ENCODE data around the gene TMEM235. TPM values are rescaled to one million over a fixed set of nuclear protein-coding genes. Genes with fewer than 3 reads are reported as not detected.
A peak's percentile ranks its signal among the peaks of the same experiment; 100 is the strongest.
"Not testable (repeated sequence)": the region's sequence is repeated elsewhere in the genome, so short reads cannot be mapped to it uniquely, and the experiment has no call there.

The TMEM235 gene
- total RNA-seq, 1 donor from 2014 or later: not detected

DNA sequence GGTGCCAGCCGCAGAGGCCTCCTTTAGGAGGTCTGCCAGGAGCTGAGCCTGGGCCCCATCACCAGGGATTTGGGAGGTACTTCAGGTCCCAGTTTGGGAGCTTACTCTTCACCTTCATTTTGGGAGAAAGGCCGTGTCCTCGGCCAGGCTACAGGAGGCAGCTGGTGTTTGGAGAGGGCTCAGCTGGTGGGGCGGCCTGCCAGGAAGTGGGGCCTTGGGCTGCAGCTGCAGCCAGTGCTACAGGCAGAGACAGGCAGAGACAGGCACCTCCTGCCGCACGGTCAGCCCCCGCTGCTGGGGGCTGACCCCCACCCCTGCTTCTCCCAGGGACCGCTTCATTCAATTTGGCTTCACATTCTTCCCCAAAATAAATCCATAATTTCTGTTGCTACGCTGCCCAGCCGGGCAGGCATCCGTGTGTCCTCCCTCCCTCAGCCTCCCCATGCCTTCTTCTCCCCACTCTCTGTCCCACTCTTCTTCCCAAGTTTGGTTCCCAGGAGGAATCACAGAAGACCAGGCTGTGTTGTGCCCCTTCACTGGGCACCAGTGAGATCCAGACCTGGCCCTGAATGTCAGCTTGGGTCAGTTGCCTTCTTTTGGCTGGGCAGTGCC, 6.1 kb downstream of the TMEM235 start:
- DNase-seq (ENCODE audit: low read depth): peak; percentile 62

DNA sequence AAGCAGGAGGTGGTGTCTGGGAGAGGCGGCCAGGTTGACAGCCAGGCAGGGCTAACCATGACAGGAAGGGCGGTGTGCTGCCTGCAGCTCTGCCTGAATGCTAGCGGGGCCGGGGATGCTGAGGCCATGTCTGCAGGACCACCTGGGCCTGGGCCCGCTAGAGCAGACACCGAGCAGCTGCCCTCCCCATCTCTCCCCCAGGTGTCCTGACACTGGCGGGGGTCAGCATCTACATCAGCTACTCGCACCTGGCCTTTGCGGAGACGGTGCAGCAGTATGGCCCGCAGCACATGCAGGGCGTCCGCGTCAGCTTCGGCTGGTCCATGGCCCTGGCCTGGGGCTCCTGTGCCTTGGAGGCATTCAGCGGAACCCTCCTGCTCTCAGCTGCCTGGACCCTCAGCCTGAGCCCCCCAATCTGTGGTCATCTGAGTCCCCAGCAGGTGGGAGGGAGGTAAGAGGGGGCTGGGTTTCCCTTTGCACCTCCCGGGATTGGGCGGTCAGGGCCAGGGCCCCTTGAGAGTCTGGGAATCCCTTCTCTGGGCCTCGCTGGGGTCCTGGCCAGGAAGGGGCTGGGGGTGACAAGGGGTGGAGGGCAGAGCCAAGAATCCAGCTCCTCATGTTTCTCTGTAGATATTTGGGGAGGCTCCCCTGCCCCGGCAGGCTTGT, 7.5 kb downstream of the TMEM235 start:
- DNase-seq (ENCODE audit: low read depth): no peak

DNA sequence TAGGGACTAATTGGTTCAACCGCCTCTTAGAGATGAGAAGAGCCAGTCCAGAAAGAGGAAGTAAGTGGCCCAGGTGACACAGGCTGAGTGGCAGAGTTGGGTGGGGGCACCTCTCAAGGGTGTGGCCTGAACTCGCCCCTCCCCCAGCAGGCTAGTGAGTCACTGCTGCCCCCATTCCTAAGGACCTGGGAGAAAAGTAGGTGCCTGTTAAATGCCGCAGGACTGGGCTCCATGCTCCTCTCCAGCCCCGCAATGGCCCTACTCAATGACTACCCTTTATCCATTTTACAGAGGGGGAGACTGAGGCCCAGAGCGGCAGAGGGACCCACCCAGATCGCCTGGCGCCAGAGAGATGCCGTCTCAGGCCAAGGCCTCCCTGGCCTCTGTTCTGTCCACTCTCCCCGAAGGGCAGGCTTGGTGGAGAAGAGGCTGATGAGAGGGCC, 8.1 kb downstream of the TMEM235 start:
- DNase-seq (ENCODE audit: low read depth): no peak

DNA sequence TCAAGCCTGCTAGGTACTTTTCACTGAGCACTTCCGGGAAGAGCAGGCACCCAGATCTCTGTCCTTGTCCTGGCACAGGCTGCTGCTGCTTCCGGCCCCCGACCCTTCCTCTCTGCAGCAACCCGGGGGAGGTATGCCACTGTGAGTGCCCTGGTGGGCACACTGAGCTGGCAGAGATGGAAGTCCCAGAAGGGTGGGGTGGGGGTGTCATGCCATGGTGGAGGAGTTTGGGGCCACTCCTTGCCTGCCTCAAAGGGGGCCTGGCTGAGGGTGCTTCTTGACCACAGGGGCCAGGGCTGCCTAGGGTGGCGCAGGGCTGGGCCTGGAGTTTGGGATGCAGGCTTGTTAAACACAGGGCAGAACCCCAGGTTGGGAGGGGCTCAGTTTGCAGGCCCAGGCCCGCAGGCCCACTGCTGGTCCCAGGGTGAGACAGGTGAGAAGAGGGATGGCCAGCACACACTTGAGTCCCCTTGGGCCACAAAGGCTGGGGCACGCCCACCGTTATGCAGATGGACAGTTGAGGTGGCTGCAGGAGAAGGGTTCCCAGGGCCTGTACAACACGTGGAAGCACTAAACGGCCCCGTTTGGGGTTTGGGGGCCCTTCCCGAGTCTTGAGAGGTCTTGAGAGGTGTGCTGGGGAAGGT, 8.7 kb downstream of the TMEM235 start:
- DNase-seq (ENCODE audit: low read depth): no peak

DNA sequence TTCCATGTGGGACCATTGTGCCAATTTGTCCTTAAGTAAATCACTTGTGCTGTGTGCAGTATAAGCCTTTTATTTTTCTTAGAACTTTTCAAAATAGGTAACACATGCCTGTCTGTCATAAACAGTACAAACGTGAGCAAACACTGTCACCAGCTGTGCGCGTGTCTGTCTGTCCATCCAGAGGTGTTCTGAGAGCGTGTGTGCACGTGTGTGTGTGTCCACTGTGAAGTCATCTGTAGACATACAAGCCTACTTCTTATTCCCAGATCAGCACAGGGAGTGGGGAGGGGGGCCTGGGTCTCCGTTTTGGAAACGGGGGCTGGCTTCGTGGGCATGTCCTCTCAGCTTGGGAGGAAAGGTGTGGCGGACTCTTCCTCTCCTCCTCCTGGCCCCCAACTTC, 9.4 kb downstream of the TMEM235 start:
- no peak for DNase-seq (ENCODE audit: low read depth)

DNA sequence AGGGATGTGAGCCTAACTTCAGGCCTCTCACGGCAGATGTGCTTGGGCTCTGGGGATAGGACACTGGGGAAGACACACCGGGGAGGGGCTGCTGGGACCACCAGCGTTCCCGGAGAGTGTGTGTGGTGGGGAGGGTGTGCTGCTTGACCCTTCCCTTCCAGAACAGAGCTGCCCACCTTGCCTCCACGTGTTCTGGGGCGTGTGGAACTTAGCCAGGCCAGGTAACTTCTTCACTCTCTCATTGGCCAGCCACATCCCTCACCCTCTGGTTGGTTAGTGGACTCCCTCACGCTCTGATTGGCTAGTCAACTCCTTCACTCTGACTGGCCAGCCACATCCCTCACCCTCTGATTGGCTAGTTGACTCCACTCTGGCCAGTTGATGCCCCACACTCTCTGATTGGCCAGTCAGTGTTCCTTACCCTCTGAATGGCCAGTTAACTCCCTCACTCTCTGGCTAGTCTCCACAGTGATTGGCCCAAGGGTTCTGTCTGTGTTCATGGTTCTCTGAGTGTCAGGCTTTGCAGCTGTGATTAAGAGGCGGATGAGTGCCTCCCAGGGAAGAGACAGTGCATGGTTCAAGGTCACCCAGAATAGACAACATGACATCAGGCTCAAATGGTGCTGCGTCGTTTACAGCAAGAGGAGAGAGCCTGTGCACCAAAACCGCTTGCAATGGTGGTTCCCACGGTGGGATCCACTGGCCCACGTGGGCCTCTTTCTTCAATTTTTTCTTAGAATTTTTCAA, 10.0 kb downstream of the TMEM235 start:
- peak; percentile 42 for DNase-seq (ENCODE audit: low read depth)

DNA sequence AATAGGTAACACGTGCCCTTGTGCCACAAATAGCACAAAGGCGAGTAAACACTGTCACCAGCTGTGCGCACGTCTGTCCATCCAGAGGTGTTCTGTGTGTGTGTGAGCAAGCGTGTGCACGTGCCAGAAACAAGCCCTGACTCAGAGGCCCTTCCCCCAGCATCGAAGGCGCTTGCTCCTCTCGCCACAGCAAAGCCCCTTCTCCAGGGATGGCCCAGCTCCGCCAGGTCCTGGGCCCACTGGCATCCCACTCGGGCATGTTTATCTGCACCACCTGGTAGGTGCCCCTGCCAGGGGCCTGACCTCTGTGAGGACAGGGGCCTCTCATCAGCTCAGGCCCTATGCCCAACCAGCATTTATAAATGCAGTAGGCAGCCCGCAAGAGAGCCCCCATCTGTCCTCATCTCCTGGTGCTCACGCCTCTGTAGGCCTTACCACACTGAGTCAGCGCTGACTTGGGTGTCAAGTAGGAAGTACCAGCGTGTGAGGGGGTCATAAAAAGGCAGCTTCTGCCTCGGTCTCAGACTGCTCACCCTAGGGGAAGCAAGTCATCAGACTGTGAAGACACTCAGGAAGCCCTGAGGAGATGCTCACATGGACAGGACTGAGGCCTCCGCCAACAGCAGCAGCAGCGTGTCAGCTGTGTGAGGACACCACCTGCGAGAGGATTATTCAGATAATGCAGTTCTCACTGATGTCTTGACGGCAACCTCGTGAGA, 10.8 kb downstream of the TMEM235 start:
- no peak for DNase-seq (ENCODE audit: low read depth)

DNA sequence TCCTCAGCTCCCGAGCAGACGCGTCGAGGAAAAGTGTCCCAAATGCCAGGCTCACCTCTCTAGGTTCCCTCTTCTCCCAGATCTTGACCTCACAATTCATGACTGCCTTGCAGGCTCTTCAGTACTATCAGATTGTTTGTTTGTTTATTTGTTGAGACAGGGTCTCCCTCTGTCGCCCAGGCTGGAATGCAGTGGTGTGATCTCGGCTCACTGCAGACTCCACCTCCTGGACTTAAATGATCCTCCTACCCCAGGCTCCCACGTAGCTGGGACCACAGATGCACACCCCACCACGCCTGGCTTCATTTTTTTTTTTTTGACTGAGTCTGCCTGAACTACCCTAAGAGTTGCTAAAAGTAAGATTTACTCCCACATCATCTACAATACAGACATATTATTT, 15.9 kb downstream of the TMEM235 start:
- no peak for DNase-seq (ENCODE audit: low read depth)

DNA sequence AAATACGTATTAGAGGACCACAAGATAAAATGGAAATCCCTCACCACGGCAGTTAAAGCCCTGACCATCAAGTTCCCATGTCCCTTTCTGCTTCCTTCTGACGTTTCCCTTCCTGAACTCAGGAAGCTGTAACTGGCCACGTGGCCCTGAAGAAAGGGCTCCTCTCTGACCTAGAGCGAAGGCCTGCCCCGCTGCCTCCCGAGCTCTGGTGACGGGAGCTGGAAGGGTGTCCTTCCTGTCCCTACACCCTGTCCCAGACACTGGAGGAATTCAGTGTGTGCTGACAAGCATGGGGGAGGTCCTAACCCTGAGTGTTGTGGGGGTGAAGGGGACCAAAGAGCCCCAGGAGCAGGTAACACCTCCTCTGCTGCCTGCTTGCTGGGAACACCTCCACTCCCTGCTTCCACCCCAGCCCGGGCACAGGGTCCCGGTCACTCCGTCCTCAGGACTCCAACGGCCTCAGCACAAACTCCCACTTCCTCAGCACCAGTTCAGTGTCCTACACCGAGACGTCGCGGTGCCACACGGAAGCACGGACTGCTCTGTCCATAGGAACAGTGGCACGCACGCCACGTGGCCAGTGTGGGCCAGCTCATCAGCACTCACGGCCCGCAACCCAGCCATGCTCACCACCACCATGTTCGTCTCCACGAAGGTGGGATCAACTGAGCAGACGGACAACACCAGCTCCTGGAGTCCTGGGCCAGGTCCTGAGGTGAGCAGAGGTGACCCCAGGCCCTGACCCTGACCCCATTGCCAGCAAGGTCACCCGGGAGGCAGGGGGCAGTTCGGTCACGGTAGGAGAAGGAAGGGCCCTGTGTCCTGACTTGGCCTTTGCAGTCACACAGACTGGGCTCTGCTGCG, 16.9 kb downstream of the TMEM235 start:
- DNase-seq (ENCODE audit: low read depth): no peak

DNA sequence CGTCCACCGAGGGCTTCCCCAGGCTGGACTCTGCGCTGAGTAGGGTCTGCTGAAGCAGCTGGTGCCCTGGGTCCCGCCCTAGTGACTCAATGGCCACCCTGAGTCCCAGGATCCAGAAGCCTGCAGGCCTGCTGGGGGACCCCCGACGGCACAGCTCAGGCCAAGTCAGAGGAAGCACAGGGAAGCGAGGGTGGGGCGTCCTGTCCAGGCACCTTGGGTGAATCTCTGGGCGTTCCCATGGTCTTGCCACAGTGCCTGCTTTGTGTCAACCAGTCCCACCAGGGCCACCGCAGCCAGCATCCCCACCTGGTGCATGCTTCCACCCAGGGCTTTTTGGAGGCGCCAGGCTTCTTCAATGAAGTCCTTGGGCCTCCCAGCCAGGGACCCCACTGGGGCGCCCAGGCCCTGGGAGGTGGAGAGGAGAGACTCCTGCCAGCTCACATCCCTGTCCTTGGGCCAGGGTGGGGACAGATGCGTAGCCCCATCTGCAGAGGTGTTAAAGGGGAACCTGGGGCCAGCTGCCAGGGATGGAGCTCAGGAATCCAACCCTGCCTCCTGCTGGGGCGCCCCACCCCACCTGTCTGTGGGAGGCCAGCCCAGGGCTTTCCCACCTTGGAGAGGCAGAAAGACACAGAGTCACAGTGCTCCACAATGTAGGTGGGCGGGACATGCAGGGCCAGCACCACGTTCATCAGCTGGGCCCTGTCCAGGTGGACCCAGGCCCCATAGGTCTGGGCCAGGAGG, 17.8 kb downstream of the TMEM235 start:
- DNase-seq (ENCODE audit: low read depth): no peak

DNA sequence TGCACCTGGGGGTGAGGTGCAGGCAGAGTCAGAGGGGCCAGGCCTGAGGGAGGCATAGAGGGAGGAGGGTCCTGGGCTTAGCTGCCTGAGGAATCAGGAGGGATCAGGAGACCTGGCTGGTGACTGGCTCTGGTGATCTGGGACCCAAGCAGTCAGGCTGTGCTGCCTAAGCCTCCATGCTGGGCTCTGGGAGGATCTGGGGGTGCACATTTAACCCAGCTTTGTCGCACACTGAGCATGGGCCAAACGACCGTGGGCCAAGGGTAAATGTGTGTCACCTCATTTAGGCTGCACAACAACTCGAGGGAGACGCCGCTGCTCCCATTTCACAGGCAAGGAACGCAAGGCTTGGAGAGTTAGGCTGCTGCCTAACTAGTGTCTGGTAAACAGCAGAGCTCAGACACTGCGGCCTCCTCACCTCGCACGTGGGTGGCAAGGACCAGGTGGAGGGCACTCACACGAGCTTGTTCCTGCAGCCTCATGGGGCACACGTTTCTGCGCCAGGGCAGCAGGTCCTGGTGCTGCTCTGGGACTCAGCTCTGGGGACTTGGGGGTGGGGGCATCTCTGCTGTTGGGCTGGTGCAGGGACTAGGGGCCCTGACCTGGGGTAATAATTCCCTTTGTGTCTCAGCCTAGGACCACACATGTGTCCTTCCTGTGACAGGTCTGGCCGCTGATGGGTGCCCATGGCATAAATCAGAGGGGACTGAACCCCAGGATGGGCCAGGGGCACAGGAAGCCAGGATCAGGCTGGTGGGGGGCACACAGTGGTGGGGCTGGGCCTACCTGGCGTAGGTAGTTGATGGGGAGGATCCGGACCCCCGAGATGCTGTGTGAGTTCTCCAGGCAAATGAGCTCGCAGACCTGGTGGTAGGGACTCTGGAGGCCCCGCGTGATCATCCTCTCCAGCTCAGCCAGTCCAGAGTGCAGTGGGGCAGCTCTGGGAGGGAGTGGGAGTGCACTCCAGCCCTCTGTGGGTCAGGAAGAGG, 18.7 kb downstream of the TMEM235 start:
- no peak for DNase-seq (ENCODE audit: low read depth)

DNA sequence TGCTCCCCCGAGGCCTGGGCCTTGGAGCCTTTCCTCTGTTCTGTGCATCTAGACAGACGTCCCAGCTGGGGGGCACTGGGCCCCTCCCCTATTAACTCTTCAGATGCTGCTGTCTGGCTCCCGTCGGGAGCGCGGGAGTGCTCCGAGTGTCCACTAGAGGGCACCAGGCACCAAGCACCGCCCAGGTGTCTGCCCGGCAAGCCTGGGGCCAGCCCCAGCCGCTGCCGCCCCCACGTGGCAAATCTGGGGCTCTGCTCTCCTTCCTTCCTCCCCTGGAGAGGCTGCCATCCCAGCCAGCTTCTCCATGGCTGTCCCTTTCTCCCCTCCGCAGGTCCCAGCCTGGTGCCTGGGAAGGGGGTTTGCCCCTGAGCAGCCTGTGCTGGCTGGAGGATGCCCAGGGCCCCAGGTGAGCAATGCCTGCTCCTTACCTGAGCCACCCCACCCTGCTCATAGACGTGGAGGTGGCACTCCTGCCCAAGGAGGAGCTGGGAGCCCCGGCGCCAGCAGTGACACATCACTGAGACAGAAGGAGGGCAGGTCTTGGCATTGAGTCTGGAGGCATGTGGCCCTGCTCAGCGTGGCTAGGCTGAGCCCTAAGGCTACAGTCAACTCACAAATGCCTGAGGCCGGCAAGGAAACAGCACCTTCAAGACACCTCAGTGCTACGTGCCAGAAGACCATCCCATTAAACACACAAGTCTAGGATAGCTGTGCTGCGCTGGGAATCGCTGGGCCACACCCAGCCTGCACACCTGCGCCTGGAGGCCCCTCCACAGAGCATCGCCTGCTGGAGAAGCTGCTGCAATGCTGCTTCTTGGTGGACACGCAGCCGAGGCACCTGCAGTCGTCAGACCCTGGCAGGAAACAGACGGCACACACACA, 19.7 kb downstream of the TMEM235 start:
- peak; percentile 79 for DNase-seq (ENCODE audit: low read depth)

DNA sequence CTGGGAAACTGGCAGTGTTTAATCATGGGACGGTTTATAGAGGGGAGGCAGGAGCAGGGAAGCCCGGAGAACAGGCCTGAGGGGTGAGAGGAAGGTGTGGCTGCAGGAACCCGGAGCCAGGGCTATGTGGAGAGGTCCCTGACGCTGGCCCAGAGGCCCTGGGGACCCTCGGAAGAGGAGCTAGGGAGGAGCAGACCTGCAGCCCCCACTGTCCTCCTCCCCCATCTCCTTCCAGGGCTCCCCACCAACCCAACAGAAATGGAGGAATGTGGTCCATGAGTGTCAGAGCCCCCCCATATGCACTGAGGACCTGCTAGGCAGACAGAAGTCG, 20.3 kb downstream of the TMEM235 start:
- DNase-seq (ENCODE audit: low read depth): no peak

DNA sequence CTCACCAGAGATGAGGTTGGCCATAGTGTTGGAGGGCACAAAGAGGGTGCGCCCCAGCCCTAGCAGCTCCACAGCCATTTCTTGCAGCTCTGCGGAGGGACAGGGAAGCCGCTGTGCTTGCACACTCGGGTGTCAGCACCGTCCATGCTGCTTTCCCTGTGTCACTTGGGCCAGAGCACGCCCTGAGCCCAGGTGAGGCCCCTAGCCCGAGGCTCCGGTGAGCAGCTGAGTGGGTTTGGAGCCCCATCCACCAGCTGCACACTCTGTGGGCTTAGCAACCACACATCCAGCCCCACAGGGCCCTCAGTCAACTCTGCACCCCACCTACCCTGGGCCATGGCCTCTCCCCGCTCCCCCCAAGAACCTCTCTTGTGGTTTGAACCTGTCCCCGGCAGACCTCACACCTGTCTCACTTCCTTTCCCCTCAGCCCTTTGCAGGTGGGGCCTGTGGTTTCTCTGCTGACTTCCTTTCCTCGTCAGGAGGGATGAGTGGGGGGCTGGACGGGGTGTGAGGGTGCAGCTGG, 20.7 kb downstream of the TMEM235 start:
- no peak for DNase-seq (ENCODE audit: low read depth)

DNA sequence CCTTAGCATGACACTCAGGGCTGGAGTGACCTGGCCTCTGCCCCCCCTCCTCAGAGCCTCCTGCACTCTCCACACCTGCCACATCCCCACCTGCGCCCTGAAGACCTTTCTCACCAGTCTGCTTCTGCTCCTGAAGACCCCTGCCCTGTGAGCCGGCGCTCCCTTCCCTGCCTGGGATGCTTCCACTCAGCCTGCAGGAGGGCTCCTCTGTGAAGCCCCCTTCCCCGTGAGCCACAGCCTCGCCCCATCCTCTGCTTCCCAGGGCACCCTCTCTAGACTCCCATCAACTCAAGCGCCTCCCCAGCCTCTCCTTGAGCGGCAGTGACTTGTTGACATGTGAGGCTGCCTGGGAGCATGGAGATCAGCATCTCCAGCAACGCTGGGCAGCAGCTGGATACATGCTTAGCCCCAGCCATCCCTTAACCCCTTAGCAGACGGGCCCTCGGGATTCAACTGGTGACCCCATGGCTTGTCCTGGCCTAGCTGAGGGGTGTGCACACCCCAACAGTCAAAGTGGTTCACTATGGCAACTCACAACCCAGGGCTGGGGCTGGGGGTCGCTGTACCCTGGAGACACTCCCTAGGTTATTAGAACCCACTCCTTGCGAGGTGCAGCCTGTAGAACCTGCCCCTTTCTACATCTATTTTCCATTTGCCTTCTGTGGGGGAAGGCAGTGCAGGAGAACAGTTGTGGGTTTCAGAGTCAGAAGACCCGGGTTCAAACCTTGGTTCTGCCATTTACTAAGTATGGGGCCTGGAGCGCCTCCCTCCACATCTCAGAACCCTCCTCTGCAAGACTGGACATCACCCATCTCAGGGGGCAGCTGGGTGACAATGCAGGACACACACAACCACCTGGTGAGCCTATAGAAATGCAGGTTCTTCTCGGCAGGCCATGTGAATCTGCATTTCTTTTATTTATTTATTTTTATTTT, 21.5 kb downstream of the TMEM235 start:
- DNase-seq (ENCODE audit: low read depth): no peak

DNA sequence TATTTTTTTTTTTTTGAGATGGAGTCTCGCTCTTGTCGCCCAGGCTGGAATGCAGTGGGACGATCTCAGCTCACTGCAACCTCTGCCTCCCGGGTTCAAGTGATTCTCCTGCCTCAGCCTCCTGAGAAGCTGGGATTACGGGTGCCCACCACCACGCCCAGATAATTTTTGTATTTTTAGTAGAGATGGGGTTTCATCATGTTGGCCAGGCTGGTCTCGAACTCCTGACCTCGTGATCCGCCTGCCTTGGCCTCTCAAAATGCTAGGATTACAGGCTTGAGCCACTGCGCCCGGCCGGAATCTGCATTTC, 22.2 kb downstream of the TMEM235 start:
- DNase-seq (ENCODE audit: low read depth): not testable (repeated sequence)

Measured in myocyte (in vitro differentiated cells).